ENCODE results near the gene UTP15.

UTP15 gene, protein sequence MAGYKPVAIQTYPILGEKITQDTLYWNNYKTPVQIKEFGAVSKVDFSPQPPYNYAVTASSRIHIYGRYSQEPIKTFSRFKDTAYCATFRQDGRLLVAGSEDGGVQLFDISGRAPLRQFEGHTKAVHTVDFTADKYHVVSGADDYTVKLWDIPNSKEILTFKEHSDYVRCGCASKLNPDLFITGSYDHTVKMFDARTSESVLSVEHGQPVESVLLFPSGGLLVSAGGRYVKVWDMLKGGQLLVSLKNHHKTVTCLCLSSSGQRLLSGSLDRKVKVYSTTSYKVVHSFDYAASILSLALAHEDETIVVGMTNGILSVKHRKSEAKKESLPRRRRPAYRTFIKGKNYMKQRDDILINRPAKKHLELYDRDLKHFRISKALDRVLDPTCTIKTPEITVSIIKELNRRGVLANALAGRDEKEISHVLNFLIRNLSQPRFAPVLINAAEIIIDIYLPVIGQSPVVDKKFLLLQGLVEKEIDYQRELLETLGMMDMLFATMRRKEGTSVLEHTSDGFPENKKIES

DNA sequence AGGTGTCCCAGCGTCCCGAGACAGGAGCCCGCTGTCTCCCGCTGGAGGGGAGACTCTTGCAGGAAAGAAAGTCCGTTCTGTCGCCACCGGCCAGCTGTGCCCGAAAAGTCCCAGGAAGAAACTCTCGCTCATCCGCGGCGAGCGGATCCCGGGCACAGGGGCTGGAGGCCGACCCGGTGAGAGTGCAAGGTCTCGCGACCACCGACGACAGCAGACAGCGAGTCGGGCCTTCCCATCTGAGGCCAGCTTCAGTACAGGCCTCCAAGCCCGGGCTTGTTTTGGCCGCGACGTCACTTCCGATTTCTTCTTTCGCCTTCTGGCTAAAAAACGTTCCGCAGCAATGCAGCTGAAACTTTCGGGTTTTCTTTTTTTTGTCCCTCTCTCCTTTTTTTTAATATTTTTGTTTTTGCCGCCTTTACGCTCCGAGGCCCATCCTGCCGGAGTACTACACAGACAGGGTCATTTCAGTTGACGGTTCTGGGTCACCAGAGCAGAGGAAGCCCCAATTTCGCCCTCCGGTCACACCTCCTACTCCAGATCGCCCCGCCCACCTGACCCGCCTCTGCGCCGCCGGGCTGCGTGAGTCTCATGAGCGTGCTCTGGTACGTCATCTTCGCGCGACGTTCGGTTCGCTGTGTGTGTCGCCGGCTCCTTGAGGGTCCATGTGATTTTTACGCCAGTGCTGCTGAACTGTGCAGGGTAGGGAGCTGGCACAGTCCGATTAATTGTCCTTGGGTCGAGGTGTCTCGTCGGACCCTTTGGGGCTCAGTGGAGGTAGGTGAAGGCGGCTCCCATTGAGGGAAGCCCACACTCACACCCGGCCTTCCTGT, at the start of gene UTP15, which contains the start of gene ANKRA2:
UTP15 (plus strand) TSS at position 605 of the 830 bp plus-strand sequence. CDS start 1,602 bp downstream, outside the sequence.
ANKRA2 (minus strand) TSS at position 501 of the 830 bp plus-strand sequence. CDS start 2,758 bp downstream, outside the sequence.
- DNase-seq: peak; percentile 98

DNA sequence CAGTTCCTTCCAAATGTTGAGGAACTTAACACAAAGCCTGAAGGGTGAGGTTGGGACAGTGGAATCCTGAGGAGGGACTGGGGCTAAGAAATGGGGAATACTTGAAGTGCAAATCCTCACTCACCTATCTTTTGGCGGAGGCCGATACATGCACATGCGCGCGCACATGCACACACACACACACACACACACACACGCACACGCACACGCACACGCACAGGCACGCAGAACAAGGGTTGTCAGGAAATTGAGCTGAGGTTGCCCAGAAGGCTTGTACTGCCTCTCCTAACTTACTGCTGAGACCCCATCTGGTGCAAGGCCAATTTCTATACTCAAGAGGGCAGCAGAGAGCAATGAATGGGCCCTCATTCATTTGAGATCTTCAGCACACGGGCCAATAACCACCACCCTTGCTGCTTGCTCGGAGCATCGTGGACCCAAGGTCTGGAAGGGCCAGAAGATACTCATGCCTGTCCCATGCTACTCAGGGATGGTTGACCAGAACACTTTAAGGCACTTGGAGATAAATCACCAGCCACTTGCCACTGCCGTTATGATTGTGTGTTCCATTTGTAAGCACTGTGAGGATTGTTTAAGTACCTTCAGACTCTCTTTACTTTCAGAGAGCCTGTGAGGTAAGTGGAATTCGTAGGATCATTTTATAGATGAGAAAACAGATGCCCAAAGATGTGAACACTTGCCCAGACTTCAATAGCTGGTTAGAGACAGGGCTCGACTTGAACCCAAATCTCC, 45.8 kb upstream of the UTP15 start:
- DNase-seq: peak; percentile 85

DNA sequence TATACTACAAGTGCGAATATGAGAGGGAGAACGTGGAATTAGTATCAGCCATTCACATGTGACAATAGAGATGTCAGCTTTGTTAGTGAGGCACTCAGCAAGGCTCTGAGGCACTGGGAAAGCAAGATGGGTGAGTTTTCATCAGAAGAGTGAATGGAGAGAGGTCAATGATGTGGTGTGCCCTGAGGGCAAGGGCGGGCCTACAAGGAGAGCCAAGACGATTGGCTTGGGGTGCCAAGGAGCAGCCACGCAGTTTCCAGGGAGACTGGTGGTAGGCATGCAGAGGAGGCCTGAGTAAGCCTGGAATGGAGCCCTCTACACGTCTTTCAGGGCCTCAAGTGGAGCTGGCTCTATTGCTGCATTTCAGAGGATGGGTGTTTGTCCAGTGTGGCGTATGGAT, 42.6 kb upstream of the UTP15 start:
- DNase-seq: no peak

DNA sequence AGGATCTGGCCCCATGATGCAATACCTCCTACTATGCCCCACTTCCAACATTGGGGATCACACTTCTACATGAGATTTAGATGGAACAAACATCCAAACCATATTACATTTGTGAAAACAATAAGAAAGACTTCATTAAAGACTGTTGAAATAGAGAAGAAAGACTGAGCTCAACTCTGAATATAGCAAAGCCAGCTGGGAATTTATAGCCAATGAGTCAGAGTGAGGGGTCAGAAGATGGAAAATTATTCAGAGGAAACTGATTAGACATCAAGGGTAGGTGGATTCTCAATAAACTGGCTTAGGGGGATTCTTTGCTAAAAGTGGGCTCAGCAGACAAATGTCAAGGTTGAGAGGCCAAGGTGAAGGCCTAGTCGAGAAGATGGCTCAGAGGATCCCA, 41.7 kb upstream of the UTP15 start:
- no peak for DNase-seq

DNA sequence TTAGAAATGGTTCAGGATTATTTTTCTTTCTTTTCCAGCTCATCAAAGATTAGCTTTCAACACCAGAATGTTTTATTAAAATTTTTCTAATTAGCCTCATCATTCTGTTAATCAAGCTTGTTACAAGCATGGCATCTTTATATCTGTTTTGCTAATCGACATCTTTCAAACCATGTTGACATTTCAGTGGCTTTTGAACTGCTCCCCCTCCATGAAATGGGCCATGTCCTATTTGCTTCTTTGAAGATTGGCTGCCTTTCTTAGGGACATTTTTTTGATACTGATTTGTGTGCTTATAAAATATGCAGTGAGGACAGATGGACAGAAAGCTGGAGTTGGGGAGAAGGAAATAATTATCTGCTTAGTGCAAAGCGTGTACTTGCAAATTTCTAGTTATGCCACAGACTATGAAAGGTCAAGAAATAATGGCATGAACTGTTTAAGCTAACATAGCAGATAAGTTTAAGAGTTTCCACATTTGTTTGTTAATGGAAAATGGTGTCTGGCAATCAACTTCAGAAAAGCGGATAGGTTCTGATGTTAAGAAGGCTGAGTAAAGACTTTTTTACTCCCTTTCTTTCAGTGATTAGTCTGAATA, 39.8 kb upstream of the UTP15 start:
- DNase-seq: no peak

DNA sequence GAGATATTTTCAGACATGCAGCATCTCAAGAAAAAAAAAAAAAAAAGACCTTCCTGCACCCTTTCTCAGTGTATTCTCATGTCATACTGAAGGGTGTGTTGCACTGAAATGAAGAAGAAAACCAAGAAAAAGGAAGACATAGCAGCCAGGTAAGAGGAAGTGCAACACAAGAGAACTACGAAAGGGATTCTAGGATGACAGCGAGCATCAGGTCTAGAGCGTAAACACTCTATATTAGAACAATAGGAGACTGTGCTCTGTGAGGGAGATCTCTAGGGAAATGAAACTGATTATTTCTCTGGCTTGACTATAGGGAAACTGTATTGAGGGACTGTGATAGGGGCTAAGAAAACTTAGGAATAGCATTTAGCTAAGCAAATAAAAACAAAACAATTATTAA, 37.3 kb upstream of the UTP15 start:
- DNase-seq: no peak

DNA sequence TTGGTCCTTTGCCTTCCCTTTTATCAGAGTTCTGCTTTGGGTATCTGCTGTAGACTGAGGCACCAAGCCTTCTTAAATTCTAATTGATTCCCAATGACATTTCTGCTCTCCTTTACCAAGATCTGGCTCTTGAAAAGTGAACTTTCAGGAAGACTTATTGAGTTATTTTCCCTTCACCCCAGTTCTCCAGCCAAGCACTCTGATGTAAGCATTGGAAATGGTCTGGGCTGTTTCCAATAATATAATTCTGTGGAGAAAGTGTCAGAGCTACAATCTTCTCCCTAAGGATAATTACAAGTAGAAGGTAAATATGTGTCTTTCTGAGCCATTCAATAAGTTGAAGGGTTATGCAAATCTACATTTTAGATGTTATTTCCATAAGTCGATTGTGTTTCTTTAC, 36.5 kb upstream of the UTP15 start:
- no peak for DNase-seq

DNA sequence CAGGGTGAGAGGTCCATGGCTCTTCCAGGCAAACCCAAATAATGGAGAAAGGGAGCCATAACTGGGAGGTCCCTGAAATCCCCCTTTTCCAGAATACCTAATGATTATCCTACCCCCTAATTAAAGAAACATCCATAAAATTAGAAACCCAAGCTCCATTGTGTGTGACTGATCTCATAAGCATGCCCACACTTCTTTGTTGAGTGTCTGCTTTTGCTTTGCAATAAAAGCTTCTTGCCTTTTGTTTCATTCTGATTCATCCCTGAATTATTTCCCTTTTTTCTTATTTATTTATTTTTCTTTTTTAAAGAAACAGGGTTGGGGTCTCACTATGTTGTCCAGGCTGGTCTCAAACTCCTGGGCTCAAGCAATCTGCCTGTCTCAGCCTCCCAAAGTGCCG, 34.2 kb upstream of the UTP15 start:
- DNase-seq: no peak

DNA sequence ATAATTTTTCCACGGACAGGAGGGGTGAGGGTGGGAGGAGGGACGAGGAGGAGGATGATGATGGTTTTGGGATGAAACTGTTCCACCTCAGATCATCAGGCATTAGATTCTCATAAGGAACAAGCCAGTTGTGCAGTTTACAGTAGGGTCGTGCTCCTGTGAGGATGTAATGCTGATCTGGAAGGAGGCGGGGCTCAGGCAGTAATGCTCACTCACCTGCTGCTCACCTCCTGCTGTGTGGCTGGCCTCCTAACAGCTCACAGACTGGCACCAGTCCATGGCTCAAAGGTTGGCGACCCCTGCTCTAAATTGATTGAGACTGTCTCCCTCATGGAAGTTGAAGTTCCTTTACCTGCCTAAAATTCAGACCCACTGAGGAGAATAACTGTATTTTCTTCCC, 33.3 kb upstream of the UTP15 start:
- DNase-seq: no peak

DNA sequence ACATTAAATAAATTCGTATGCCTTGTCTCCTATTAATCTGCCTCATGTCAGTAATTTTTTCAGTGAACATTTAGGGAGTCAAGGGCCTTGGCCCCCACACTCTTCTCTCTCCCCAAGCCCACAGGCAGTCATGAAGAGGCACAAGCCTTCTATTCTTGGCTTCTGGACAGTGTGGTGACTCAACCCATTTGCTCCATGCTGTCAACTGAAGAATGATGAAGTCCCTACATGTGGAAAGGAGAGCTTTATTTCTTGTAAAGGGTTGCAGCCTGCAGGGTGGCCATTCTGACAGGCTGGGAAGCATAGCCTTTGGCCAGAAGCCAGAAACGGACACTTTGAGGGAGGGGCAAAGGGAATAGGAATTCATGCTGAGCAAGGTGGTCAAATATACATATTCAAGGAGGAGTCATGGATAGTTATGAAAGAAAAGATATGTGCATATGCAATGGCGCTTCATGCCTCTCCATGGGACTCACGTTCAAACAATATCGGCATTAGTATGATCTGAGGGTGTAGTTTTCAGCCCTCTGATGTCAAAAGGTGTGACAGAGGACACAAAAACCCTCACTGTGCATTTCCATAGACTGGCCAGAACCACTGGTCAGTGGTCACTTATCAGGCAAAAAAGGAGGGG, 31.4 kb upstream of the UTP15 start:
- DNase-seq: no peak

DNA sequence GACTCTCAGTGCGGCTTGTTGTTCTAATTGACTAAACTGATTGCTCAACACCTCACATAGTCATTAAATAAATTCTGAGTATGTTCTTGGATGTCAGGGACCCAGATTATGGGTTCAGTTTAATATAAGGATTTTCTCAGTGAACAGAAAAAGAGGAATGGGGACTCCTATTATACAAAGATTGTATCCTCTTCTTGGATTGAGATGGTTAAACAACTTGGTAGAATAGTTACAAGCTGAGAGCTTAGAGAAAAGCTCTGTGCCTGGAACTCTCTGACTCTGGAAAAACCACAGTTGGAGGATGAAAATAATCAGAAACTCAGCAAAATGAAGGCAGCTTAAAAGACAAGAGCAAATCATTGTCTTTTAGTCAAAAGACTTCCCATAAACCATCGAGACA, 30.6 kb upstream of the UTP15 start:
- no peak for DNase-seq

DNA sequence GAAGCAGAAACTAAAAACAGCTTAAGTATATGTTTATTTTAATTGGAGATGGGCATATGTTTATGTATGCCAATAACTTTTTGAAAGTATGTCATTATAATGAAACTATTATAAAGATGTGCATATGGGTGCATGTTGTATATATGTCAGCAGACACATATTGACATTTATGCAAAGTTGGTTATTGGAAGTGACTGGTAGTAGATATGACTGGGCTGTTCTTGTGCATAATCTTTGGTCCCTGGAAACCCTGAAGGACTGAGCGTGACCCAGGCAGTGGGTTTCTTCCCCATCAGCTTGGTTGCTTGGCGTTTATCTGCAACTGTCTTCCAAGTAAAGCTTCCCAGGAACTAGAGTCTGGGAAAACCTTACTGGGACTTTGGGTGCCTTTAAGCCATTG, 25.8 kb upstream of the UTP15 start:
- DNase-seq: no peak

DNA sequence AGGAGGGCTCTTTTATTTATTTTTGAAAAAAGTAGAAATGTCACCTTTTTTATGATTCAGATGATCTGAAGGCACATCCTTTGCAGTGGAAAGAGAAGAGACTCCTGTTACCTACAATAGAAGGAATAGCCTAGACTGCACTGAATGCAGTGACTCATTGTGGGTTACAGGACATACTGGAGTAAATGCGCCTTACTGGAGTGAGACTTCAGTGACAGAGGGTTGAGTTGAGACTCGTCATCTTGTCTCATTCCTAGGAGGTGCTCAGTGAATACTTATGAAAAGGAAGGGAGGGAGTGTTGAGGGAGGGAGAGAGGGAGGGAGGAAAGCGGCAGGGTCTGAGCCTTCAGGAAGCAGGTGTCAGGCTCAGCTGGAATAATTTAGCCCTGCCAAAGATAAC, 25.4 kb upstream of the UTP15 start:
- no peak for DNase-seq

DNA sequence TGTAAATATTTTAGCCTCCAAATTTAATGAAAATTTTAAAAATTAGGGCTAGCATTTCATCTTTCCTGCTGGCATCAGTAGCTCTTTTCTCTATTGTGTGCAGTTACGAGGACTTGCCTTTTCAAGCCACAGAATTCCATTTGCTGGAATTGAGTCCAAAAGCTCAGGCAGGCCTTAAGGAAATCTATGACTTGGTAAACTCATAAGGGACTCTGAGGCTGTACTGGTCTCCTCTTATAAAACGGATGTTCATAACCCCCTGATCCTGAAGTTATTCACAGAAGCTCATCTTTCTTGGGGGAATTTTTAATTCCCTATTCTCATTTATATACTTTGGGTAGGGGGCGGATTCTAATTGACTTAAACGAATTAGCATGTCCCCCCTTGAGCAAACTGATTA, 23.5 kb upstream of the UTP15 start:
- no peak for DNase-seq

DNA sequence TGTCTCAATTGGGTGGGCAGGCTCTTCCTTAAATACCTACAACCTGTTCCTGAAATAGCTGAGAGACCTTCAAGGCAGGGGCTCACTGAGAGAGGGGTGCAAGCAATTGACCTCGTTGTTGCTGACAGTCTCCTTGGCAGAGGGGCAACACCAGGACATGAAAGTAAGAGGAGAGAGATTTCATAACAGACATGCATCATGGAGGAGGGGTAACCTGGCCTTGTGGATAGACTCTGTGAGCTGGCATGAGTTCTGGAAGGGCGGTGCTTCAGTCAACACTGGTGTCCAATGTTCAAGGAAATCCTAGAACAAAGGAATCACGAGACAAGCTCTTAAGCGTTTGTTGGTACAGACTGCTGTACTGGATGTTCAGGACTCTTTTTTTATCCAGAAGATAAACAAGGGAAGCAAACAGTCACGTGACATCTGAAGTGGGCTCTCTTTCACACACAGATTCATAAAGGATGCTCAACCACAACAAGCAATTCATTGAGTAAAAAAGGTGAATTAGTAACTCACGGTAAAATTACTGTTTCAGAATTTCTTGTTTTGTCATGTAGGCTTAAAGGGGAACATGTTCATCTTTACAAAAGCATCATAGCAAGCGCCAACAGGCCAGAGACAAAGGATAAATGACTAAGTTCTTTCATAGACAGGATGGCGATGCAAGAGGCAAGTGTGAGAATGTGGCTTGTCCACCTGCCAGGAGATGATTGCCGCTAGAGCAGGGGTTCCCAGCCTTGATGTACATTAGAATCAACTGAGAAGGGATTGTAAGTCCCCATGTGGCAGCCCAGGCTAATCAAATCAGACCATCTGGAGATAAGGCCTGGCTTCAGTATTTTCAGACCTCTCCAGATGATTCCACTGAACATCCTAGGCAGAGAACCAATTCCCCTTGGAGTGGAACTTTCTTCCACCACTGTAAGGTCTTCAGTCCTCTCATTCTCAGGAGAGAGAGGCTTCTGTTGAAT, 20.8 kb upstream of the UTP15 start:
- no peak for DNase-seq

DNA sequence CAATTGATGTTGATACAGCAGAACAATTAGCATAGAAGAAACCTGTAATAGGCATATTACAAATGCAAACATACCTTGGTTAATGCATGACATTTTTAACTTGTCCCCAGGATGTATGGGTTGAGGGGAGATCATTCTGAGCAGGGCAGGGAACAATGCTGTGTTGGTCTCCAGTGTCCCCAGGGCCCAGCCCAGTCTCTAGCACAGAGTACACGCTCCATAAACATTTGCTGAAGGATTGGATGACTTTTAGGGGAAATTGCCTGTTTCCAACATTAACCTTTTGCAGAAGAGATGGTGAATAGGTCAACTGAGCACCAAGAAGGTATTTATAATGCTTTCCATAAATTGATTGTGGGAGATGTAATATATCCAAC, 20.2 kb upstream of the UTP15 start:
- no peak for DNase-seq

DNA sequence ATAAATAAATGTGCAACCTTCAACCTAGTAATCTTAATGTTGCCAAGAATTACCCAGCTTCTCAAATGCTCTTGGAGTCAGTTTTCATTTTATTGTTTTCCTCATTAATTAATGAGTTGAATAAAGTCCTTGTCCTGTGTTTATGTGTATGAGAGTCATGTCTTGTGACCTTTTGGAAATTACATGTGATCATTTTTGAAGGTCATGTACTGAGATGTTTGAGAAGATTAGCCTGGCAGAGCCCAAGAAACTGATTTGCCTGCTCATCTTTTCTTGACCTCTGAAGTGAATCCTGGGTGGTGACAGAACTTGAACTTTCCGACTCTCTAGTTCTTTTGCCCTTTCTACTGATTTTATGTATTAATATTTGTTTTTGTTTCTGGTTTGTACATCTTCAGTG, 15.5 kb upstream of the UTP15 start:
- DNase-seq: no peak

DNA sequence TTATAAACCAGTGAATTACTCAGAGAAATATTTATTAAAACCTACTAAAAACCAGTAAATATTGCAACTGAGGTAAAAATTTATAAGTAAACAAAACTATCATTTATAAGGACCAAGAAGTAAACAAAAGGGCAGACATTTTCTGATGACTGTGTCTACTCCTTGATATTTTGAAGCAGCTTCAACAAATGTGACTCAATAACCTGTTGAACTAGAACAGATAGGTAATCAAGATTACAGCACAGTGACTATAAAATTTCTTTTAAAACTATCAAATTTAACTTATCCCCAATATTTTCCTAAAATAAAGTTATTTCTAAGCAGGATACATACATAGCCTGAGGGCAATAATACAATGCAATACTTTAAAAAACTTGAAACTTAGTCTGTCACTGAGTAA, 12.9 kb upstream of the UTP15 start:
- no peak for DNase-seq

DNA sequence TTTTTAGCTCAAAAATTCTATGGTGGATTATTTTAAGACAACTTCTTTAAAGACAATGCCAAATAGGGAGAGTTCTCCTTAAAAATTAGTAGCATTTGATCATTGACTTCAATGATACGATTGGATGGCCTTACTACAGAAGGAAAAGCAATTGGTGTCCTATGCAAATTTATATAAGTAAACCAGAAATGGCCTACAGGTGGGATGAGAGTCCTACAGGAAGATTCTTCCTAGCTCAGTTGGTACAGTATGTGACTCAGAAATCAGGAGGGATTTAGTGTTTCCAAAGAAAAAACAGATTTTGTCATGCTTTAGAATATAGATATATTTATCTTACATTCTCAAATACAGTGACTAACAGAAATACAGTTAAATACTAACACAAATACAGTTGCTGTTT, 6.6 kb upstream of the UTP15 start:
- no peak for DNase-seq

DNA sequence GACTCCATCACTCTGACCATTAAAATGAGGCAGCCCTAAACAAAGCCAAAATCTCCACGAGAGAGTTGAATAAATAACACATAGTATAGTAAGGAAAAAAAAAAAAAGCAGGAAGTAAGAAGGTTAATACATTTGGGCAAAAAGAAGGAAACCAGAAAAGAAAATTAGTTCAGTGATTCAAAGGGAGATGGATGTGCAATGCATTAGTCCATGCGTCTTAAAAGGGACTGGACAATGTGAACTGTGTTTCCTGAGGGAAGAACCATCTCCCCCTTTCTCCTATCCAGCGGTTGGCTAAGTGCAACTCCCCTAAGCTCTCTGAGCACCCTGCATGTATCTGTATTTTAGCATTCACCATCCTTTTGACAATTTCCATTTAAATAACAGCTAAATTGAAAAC, 1.5 kb upstream of the UTP15 start:
- DNase-seq: peak; percentile 0

DNA sequence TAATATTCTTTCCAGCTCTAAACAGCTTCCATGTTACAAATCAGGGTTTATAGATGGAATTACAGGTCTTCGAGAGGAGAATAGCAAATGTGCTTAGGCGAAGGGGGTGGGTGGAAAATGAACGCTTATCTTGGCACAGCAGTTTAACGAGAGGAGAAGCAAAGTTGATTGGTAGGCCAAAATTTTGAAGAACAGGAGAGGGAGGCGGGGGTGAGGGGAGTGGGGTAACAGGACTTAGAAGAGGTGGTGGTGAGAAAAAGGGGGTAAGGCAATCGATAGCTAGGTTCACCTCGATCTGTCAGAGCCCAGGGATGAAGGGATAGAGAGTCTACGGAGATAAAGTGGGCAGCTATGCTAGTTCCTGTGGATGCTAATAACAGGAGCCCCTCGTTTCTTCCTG, 868 bp upstream of the UTP15 start:
- DNase-seq: peak; percentile 25

Measured in CD4-positive, alpha-beta T cell treated with Interleukin-17A for 1 hour (primary cell).